Measurements from ENCODE around the gene CHN1. TPM values are rescaled to one million over a fixed set of nuclear protein-coding genes. Genes with fewer than 3 reads are reported as not detected.
A peak's percentile ranks its signal among the peaks of the same experiment; 100 is the strongest.

CHN1 gene
- polyA plus RNA-seq, 1 of the 3 experiments (the other 2 are of a cell fraction): 31.6 TPM

DNA sequence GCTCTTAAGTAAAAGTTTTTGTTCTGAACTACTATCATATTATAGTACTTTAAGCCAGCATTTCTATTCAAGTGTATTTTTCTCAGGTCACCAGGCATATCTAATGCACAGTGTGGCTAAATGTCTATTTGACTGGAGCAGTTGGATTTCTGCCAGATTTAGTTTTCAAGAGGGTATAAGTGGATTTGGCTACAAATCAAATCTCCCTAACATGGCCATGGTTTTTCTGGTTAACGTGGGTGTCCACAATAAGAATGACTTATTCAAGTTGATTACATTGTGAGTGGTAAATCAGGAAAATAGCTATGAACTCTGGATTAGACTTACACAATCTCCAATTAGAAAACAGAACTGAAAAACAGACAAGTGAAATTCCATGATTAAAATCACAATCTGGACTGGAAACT, 5.7 kb upstream of the CHN1 start:
- Histone ChIP-seq H3K4me1 (ENCODE audit: control insufficient read depth in 1 of 2, insufficient read depth in 2 of 2, low read depth in 1 of 2, low read length in 1 of 2) (peaks cover 0 to 12% of the 10 kb centered on the region in 2 experiments; a peak in 2 of 4 replicates), H3K27ac (ENCODE audit: low read depth in 2 of 2, low read length in 1 of 2) (peak overlapping the region in 1 of 2 experiments; percentile 55; a peak in 2 of 4 replicates), H3K9me2 (no peaks in the 10 kb centered on the region), H3K4me3 (ENCODE audit: low read depth in 2 of 2, low read length in 1 of 2) (no peak overlapping the region), H3K9me3 (no peaks in the 10 kb centered on the region), H3F3A (replicated peaks; ENCODE audit: insufficient read depth) (peaks cover 1% of the 10 kb centered on the region), H3K27me3 (ENCODE audit: insufficient read depth) (no peaks in the 10 kb centered on the region), H3K79me2 (ENCODE audit: insufficient read depth) (no peaks in the 10 kb centered on the region), H2AFZ (ENCODE audit: low read depth) (no peak overlapping the region), H4K20me1 (ENCODE audit: insufficient read depth) (no peaks in the 10 kb centered on the region), H3K36me3 (replicated peaks in 1 of 2; ENCODE audit: control insufficient read depth in 1 of 2, insufficient read depth in 2 of 2, low read length in 1 of 2) (no peaks in the 10 kb centered on the region), H3K9ac (no peak overlapping the region), H3K4me2 (no peak overlapping the region)
- DNase-seq: peak; percentile 37
- TF ChIP-seq NFIC (IDR thresholded peaks at IDR 0.05; ENCODE audit: borderline replicate concordance): peak; percentile 35; the same call in 1 of the 2 replicates
- TF ChIP-seq, protein P1, sequence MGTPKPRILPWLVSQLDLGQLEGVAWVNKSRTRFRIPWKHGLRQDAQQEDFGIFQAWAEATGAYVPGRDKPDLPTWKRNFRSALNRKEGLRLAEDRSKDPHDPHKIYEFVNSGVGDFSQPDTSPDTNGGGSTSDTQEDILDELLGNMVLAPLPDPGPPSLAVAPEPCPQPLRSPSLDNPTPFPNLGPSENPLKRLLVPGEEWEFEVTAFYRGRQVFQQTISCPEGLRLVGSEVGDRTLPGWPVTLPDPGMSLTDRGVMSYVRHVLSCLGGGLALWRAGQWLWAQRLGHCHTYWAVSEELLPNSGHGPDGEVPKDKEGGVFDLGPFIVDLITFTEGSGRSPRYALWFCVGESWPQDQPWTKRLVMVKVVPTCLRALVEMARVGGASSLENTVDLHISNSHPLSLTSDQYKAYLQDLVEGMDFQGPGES (IDR thresholded peaks at IDR 0.05; ENCODE audit: low read depth, low read length): no peak
- WGBS (ENCODE audit: low lambda C conversion rate): 36% methylated on average over 1 of the region's 1 CpG
- ChIA-PET CTCF (interaction anchor here (1.0 to 2.1 kb wide), 5 partner anchors 240 to 1074 kb away, joined by 3 to 4 read pairs (median 3); no protein-coding TSS in a partner anchor), POLR2A (no interaction called here)

DNA sequence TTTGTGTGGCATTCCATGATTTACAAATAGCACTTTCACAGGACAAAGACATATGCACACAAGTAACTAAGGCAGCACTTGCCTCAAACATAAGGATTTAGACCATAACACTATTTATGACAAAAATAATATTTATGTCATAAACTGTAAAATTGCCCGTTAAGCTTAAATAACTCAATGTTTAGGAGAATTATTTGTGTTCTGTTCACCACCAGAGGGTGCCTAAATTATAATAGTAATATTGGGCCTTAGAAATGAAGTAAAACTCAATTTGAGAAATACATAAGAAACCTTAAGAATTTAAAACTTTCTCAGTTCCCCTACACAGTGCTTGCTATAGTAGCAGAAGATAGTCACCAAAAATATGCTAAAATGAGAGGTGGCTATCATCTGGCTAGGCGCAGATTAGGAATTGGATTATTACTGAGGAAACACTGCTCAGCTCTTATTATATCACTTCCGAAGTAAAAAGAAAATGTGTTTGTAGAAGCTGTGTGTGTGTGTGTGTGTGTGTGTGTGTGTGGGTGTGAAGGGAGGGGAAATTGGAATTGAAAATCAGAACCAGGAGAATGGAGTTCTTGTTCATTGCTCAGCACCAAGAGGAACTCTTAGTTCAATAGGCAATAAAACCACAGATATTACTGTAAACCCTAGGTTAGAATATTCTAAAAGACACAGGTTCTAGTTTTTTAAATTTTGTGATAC, 4.9 kb upstream of the CHN1 start:
- no peaks in the 10 kb centered on the region for H4K20me1 ChIP-seq (ENCODE audit: insufficient read depth)
- DNase-seq: no peak
- H3K9me2 ChIP-seq: no peaks in the 10 kb centered on the region
- H3K79me2 ChIP-seq (ENCODE audit: insufficient read depth): no peaks in the 10 kb centered on the region
- peaks cover 0 to 14% of the 10 kb centered on the region in 2 experiments; a peak in 2 of 4 replicates for H3K4me1 ChIP-seq (ENCODE audit: control insufficient read depth in 1 of 2, insufficient read depth in 2 of 2, low read depth in 1 of 2, low read length in 1 of 2)
- H3K36me3 ChIP-seq (replicated peaks in 1 of 2; ENCODE audit: control insufficient read depth in 1 of 2, insufficient read depth in 2 of 2, low read length in 1 of 2): no peaks in the 10 kb centered on the region
- ChIA-PET POLR2A (no interaction called here), CTCF (interaction anchor here (0.7 to 2.2 kb wide), 7 partner anchors 19 to 1075 kb away, joined by 3 to 8 read pairs (median 3); no protein-coding TSS in a partner anchor)
- no peak for TF ChIP-seq TCF12 (IDR thresholded peaks at IDR 0.05)
- TF ChIP-seq, protein P2, sequence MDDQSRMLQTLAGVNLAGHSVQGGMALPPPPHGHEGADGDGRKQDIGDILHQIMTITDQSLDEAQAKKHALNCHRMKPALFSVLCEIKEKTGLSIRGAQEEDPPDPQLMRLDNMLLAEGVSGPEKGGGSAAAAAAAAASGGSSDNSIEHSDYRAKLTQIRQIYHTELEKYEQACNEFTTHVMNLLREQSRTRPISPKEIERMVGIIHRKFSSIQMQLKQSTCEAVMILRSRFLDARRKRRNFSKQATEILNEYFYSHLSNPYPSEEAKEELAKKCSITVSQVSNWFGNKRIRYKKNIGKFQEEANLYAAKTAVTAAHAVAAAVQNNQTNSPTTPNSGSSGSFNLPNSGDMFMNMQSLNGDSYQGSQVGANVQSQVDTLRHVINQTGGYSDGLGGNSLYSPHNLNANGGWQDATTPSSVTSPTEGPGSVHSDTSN (IDR thresholded peaks at IDR 0.05): no peak
- TF ChIP-seq, protein P3, sequence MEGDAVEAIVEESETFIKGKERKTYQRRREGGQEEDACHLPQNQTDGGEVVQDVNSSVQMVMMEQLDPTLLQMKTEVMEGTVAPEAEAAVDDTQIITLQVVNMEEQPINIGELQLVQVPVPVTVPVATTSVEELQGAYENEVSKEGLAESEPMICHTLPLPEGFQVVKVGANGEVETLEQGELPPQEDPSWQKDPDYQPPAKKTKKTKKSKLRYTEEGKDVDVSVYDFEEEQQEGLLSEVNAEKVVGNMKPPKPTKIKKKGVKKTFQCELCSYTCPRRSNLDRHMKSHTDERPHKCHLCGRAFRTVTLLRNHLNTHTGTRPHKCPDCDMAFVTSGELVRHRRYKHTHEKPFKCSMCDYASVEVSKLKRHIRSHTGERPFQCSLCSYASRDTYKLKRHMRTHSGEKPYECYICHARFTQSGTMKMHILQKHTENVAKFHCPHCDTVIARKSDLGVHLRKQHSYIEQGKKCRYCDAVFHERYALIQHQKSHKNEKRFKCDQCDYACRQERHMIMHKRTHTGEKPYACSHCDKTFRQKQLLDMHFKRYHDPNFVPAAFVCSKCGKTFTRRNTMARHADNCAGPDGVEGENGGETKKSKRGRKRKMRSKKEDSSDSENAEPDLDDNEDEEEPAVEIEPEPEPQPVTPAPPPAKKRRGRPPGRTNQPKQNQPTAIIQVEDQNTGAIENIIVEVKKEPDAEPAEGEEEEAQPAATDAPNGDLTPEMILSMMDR (IDR thresholded peaks at IDR 0.05): peak; percentile 25
- TF ChIP-seq SMC3 (IDR thresholded peaks at IDR 0.05; ENCODE audit: low read depth, low read length): no peak
- no peak for TF ChIP-seq JUND (IDR thresholded peaks at IDR 0.05)
- TF ChIP-seq YY1 (IDR thresholded peaks at IDR 0.05; ENCODE audit: low read depth): no peak
- no peak for TF ChIP-seq RCOR1 (IDR thresholded peaks at IDR 0.05; ENCODE audit: low read length)
- TF ChIP-seq TEAD4 (IDR thresholded peaks at IDR 0.05; ENCODE audit: borderline replicate concordance, insufficient read depth): no peak
- H3K4me2 ChIP-seq: no peak overlapping the region
- peaks cover 6% of the 10 kb centered on the region for H3F3A ChIP-seq (replicated peaks; ENCODE audit: insufficient read depth)
- 96% methylated on average over 3 of the region's 3 CpGs for WGBS (ENCODE audit: low lambda C conversion rate)
- H3K4me3 ChIP-seq (ENCODE audit: low read depth in 2 of 2, low read length in 1 of 2): no peak overlapping the region
- H3K9me3 ChIP-seq: no peaks in the 10 kb centered on the region
- H3K27ac ChIP-seq (ENCODE audit: low read depth in 2 of 2, low read length in 1 of 2): 0 out of 4 replicates have a peak overlapping the region, but pooled peaks of 1 of the 2 experiments have one; percentile 55
- H2AFZ ChIP-seq (ENCODE audit: low read depth): no peak overlapping the region
- H3K27me3 ChIP-seq (ENCODE audit: insufficient read depth): no peaks in the 10 kb centered on the region
- no peak overlapping the region for H3K9ac ChIP-seq
